GM12878 (cell line): ENCODE data around the gene MBNL3. TPM values are rescaled to one million over a fixed set of nuclear protein-coding genes. Genes with fewer than 3 reads are reported as not detected.
A peak's percentile ranks its signal among the peaks of the same experiment; 100 is the strongest.

Experiments used
- ATAC-seq: fragments of 200-7000 bp; cut with Tn5 transposase; 3 replicates; pipeline ENCODE4 v1.9.1; 2020; ENCODE audit warnings: mild to moderate bottlenecking, moderate library complexity
- BruUV-seq: library from RNA; stranded (reverse); fragments of 400-500 nt; replicated peaks from 2 replicates; lab custom pipeline; 2021; lab: Mats Ljungman, UMichigan
- CTCF ChIA-PET: fragments of 300-600 bp; sonication (Branson Sonifier 250); formaldehyde crosslinking; extraction: SDS; loops from one replicate; lab custom pipeline; 2021; ENCODE audit warnings: inconsistent platforms; lab: Yijun Ruan, JAX
- POLR2A ChIA-PET: fragments of 350-600 bp; formaldehyde crosslinking; extraction: SDS; loops from one replicate; lab custom pipeline; 2021; ENCODE audit warnings: inconsistent platforms; lab: Charles Lee
- RAD21 ChIA-PET: fragments of 300-600 bp; sonication (Branson Sonifier 250); formaldehyde crosslinking; loops from one replicate; lab custom pipeline; 2023; ENCODE audit warnings: antibody characterized with exemption; ENCODE audit not compliant: unreplicated experiment; lab: Charles Lee
- SMC1A ChIA-PET: fragments of 300-600 bp; sonication (Branson Sonifier 250); formaldehyde crosslinking; loops from one replicate; lab custom pipeline; 2023; ENCODE audit not compliant: unreplicated experiment, uncharacterized antibody; lab: Charles Lee
- DNase-seq: peaks from one replicate; pipeline ENCODE4 v3.0.0-alpha.2; 2011; ENCODE audit warnings: low read depth, low spot score
- FAIRE-seq: peaks from 3 replicates; lab custom pipeline; 2011; peaks lifted over from hg19 to GRCh38; lab: Jason Lieb, UNC
- H2AFZ ChIP-seq: 2 replicates; pipeline ENCODE4 v1.6.0; 2011; ENCODE audit warnings: low read depth, low read length, control low read depth; ENCODE audit not compliant: control insufficient read depth
- H3K27ac ChIP-seq: 2 replicates; pipeline ENCODE4 v1.5.1; 2011; ENCODE audit warnings: control low read depth; ENCODE audit not compliant: control insufficient read depth, insufficient read depth
- H3K27me3 ChIP-seq, 2 experiments: replicated peaks in 1 of 2; 2 replicates each; pipeline versions ENCODE4 v1.6.0 to v1.6.1; 2011; ENCODE audit warnings: low read length in 1 of 2; ENCODE audit not compliant: control insufficient read depth in 2 of 2, insufficient read depth in 2 of 2
- H3K36me3 ChIP-seq, 2 experiments: 2 replicates each; pipeline ENCODE4 v1.5.1; 2011; ENCODE audit warnings: low read length in 1 of 2; ENCODE audit not compliant: control insufficient read depth in 2 of 2, insufficient read depth in 2 of 2
- H3K4me1 ChIP-seq: 2 replicates; pipeline ENCODE4 v1.6.1; 2011; ENCODE audit warnings: mild to moderate bottlenecking, low read length, moderate library complexity, mixed read lengths; ENCODE audit not compliant: control insufficient read depth, insufficient read depth
- H3K4me2 ChIP-seq: 2 replicates; pipeline ENCODE4 v1.6.0; 2011; ENCODE audit warnings: control low read depth; ENCODE audit not compliant: control insufficient read depth, insufficient read depth
- H3K4me3 ChIP-seq: fragments of 200-600 bp; sonication (generic); 2 replicates; pipeline ENCODE4 v1.5.1; 2016
- H3K79me2 ChIP-seq: 2 replicates; pipeline ENCODE4 v1.6.0; 2011; ENCODE audit warnings: low read length; ENCODE audit not compliant: control insufficient read depth, insufficient read depth
- H3K9ac ChIP-seq: 2 replicates; pipeline ENCODE4 v1.8.0; 2011; ENCODE audit warnings: low read length, control low read depth, mixed read lengths; ENCODE audit not compliant: control insufficient read depth, insufficient read depth
- H3K9me3 ChIP-seq: replicated peaks from 3 replicates; pipeline ENCODE4 v1.5.1; 2011; ENCODE audit warnings: mild to moderate bottlenecking, low read length; ENCODE audit not compliant: control insufficient read depth, insufficient read depth
- H4K20me1 ChIP-seq: 2 replicates; pipeline ENCODE4 v1.6.0; 2011; ENCODE audit not compliant: control insufficient read depth, insufficient read depth
- CBX3 ChIP-seq: fragments of 200-600 bp; sonication (generic); IDR thresholded peaks from 2 replicates; pipeline ENCODE4 v1.6.1; 2016; ENCODE audit warnings: low read depth, borderline replicate concordance
- KDM1A ChIP-seq: fragments of 200-600 bp; sonication (generic); IDR thresholded peaks from 2 replicates; pipeline ENCODE4 v1.6.1; 2016; ENCODE audit warnings: borderline replicate concordance
- MTA2 ChIP-seq: fragments of 450-650 bp; IDR thresholded peaks from 2 replicates; pipeline ENCODE4 v1.6.1; 2016; ENCODE audit warnings: low read depth, mild to moderate bottlenecking, moderate library complexity
- PBX3 ChIP-seq: IDR thresholded peaks from 2 replicates; pipeline ENCODE4 v1.6.1; 2011; ENCODE audit warnings: mild to moderate bottlenecking, low read depth, low read length, moderate library complexity; ENCODE audit not compliant: insufficient replicate concordance
- POU2F2 ChIP-seq: IDR thresholded peaks from 3 replicates; pipeline ENCODE4 v1.6.1; 2011; ENCODE audit warnings: low read depth, mild to moderate bottlenecking, low read length, borderline replicate concordance
- SIX5 ChIP-seq: IDR thresholded peaks from 2 replicates; pipeline ENCODE4 v1.6.1; 2011; ENCODE audit warnings: mild to moderate bottlenecking, low read depth, low read length, moderate library complexity; ENCODE audit not compliant: severe bottlenecking
- SRF ChIP-seq, 2 experiments: IDR thresholded peaks; 2 replicates each; pipeline ENCODE4 v1.6.1; 2011; ENCODE audit warnings: low read depth in 2 of 2, low read length in 2 of 2, mild to moderate bottlenecking in 1 of 2, moderate library complexity in 1 of 2
- TARDBP ChIP-seq: IDR thresholded peaks from 2 replicates; pipeline ENCODE4 v1.6.1; 2016; ENCODE audit warnings: borderline replicate concordance
- ZNF207 ChIP-seq: fragments of 450-650 bp; IDR thresholded peaks from 2 replicates; pipeline ENCODE4 v1.6.1; 2014; ENCODE audit warnings: antibody characterized with exemption, mild to moderate bottlenecking, borderline replicate concordance
- WGBS: methylation state at CpG from one replicate; pipeline ENCODE4 v1.1.6; 2016; ENCODE audit warnings: low lambda C conversion rate; ENCODE audit not compliant: insufficient replicate concordance, insufficient coverage; ENCODE audit errors: missing lambda C conversion rate; 5-methylcytosine and 5-hydroxymethylcytosine counted together
- in situ Hi-C: fragments of 300-500 bp; cut with MboI; formaldehyde crosslinking; loops from 9 replicates; pipeline ENCODE4 v1.14.3; 2018; ENCODE audit warnings: mixed read lengths
- intact Hi-C: fragments of 100-400 bp; cut with micrococcal nuclease; formaldehyde crosslinking; loops from one replicate; pipeline ENCODE4 v1.14.2; 2022; ENCODE audit not compliant: unreplicated experiment
- polyA plus RNA-seq, 11 experiments: library from polyadenylated mRNA; depleted of rRNA in 4 of 11; unstranded in 6 of 11; stranded (reverse) in 5 of 11; fragments of >200 nt; fragmentation: Nextera tagmentation in 4 of 11; fragmentation: Illumina TruSeq in 1 of 11; extraction: Ambion mirVana in 4 of 11; extraction: Trizol in 1 of 11; gene quantifications; 1 replicate in 1 of 11; 2 replicates in 10 of 11; pipeline versions ENCODE4 v1.2.1 to v1.2.3, GENCODE V29; 2011 to 2016; ENCODE audit warnings: inconsistent platforms in 2 of 11, missing spikeins in 2 of 11, low read depth in 1 of 11
- total RNA-seq, 4 experiments: library from RNA; depleted of rRNA in 3 of 4; stranded (reverse); fragments of >200 nt in 3 of 4; fragmentation: Illumina TruSeq in 1 of 4; extraction: Trizol in 1 of 4; gene quantifications; 2 replicates each; pipeline versions ENCODE4 v1.2.1 to v1.2.3, GENCODE V29; 2013 to 2021

The MBNL3 gene
- total and polyA plus RNA-seq, 10 of the 15 experiments (the other 5 are each of a cell fraction or from before 2014, with no cell fraction given): 3.4 to 33.1 (median 12.6) TPM

- H3K27me3 ChIP-seq: no peaks in the 10 kb centered on the region
- RAD21 ChIA-PET: no interaction called here
- H4K20me1 ChIP-seq: no peaks in the 10 kb centered on the region
- no peak overlapping the region for H3K4me3 ChIP-seq
- SMC1A ChIA-PET: interaction anchor here (0.5 to 1.3 kb wide), 3 partner anchors 61 to 148 kb away, joined by 3 to 4 read pairs (median 3); no protein-coding TSS in a partner anchor
- FAIRE-seq (no peak), ATAC-seq (no peak), DNase-seq (no peak)
- no peaks in the 10 kb centered on the region for H3K36me3 ChIP-seq
- CTCF ChIA-PET: interaction anchor here (0.9 to 2.9 kb wide), 5 partner anchors 12 to 656 kb away, joined by 3 to 11 read pairs (median 3); no protein-coding TSS in a partner anchor
- peak overlapping the region; percentile 7 for H3K27ac ChIP-seq
- 49% methylated on average over 2 of the region's 2 CpGs for WGBS
- in situ Hi-C loops (no loop called here), intact Hi-C loops (loop anchor here (5.0 kb wide), 1 partner anchor 452 kb away; no protein-coding TSS in a partner anchor)
- BruUV-seq: no TSS peak
- TF ChIP-seq POU2F2: no peak
- H3K9ac ChIP-seq: no peak overlapping the region
- H3K4me2 ChIP-seq: no peak overlapping the region
- H2AFZ ChIP-seq: no peak overlapping the region
- POLR2A ChIA-PET: no interaction called here
- H3K4me1 ChIP-seq: peaks cover 7% of the 10 kb centered on the region; the same call in 1 of the 2 replicates
- peaks cover 56% of the 10 kb centered on the region for H3K79me2 ChIP-seq
- no peaks in the 10 kb centered on the region for H3K9me3 ChIP-seq
These were observed 4.9 kb downstream of the MBNL3 start for GRCh38 chrX:132483951-132484350.

GRCh38 chrX:132483488-132483887 lies 5.3 kb downstream of the MBNL3 start:
- DNase-seq: no peak
- in situ Hi-C loops: no loop called here
- intact Hi-C loops: loop anchor here (5.0 kb wide), 1 partner anchor 451 kb away; no protein-coding TSS in a partner anchor
- H3K4me2 ChIP-seq: no peak overlapping the region; the same call in 1 of the 2 replicates
- peak overlapping the region; percentile 7; the same call in 1 of the 2 replicates for H3K27ac ChIP-seq
- CTCF ChIA-PET: interaction anchor here (0.9 to 2.9 kb wide), 5 partner anchors 11 to 656 kb away, joined by 3 to 11 read pairs (median 3); no protein-coding TSS in a partner anchor
- no peaks in the 10 kb centered on the region for H3K9me3 ChIP-seq
- H2AFZ ChIP-seq: no peak overlapping the region
- no peaks in the 10 kb centered on the region for H3K27me3 ChIP-seq
- no TSS peak for BruUV-seq
- POLR2A ChIA-PET: no interaction called here
- RAD21 ChIA-PET: no interaction called here
- 56% methylated on average over 2 of the region's 2 CpGs for WGBS
- peak; percentile 6; the same call in 1 of the 3 replicates for ATAC-seq
- H3K9ac ChIP-seq: no peak overlapping the region
- FAIRE-seq: no peak
- H3K4me1 ChIP-seq: peaks cover 7% of the 10 kb centered on the region; the same call in 1 of the 2 replicates
- no peak overlapping the region for H3K4me3 ChIP-seq
- H3K79me2 ChIP-seq: peaks cover 56% of the 10 kb centered on the region
- H4K20me1 ChIP-seq: no peaks in the 10 kb centered on the region
- SMC1A ChIA-PET: interaction anchor here (1.2 to 1.3 kb wide), 2 partner anchors 60 to 75 kb away, joined by 3 to 4 read pairs; no protein-coding TSS in a partner anchor
- no peaks in the 10 kb centered on the region for H3K36me3 ChIP-seq
- TF ChIP-seq MTA2 (0 out of 2 replicates have a peak, but pooled peaks have one; percentile 9), SRF (IDR thresholded peaks at IDR 0.05; ENCODE audit: low read depth in 2 of 2, low read length in 2 of 2) (no peak), SIX5 (no peak), CBX3 (no peak), TARDBP (no peak), PBX3 (no peak), KDM1A (no peak), ZNF207 (no peak)
